Measurements from ENCODE around the gene PLA2R1.

GRCh38 chr2:160053946-160054345 lies 8.5 kb downstream of the PLA2R1 start:
- TF ChIP-seq CTCF (IDR thresholded peaks at IDR 0.05 in 8 of 11, conservative IDR thresholded peaks at IDR 0.05 in 3 of 11) (no peak), POLR2A (IDR thresholded peaks at IDR 0.05) (no peak), POLR2AphosphoS5 (IDR thresholded peaks at IDR 0.05) (no peak)
